ENCODE measurements around the gene TFF2.

GRCh38 chr21:42307106-42307505 is 43.7 kb downstream of the TFF2 start:
- TF ChIP-seq RAD21 (IDR thresholded peaks at IDR 0.05; ENCODE audit: low read length) (no peak), CTCF (conservative IDR thresholded peaks at IDR 0.05; ENCODE audit: low read depth, low read length) (no peak), POLR2A (IDR thresholded peaks at IDR 0.05; ENCODE audit: low read depth, low read length) (no peak), RFX5 (IDR thresholded peaks at IDR 0.05; ENCODE audit: low read depth, low read length) (no peak), SMC3 (IDR thresholded peaks at IDR 0.05; ENCODE audit: low read depth, low read length) (no peak), USF2 (IDR thresholded peaks at IDR 0.05; ENCODE audit: low read depth, low read length) (no peak)
